ENCODE results near the gene BRD3.
A peak's percentile ranks its signal among the peaks of the same experiment; 100 is the strongest.
"Not testable (repeated sequence)": the region's sequence is repeated elsewhere in the genome, so short reads cannot be mapped to it uniquely, and the experiment has no call there.

BRD3 gene

DNA sequence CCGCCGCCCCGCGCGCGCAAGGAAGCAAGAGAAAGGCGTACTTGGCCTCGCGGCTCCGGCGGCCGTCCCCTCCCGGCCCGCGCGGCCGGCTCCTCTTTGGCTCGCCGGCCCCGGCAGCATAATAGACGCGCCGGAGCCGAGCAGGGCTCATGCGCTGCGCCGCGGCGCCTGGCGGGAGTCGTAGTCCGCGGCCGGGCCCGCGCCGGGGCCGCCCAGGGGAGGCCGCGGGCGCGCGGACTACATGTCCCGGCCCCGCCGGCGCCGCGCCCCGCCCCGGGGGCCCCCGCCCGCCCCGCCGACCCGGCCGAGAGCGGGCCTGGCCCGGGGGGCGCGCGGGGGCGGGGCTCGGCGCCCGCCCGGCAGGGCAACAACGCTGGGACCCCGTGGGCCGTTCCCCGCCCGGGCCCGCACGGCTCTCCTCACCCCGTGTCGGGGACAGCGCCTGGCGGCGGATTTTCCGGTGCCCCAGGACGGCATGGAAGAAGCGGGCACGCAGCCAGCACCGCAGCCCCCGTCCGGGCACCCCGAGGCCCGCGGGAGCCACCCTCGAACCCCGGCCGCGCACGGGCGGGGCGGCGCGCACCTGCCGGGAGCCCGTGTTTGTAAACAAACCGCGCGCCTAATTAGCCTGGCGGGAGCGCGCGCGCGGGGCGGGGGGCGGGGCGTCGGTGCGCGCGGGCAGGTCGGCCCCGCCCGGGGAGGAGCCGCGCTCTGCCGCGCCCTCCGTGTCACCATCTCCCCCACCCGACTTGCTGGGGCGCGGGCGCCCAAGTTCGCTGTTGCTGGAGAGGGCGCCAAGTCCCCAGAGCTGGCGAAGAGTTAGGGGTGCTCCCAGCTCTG, at the start of gene BRD3:
TSS of gene BRD3 (minus strand) at position 123 of the 840 bp plus-strand sequence. CDS start 14,549 bp downstream, outside the sequence.
- peak; percentile 85 for DNase-seq

DNA sequence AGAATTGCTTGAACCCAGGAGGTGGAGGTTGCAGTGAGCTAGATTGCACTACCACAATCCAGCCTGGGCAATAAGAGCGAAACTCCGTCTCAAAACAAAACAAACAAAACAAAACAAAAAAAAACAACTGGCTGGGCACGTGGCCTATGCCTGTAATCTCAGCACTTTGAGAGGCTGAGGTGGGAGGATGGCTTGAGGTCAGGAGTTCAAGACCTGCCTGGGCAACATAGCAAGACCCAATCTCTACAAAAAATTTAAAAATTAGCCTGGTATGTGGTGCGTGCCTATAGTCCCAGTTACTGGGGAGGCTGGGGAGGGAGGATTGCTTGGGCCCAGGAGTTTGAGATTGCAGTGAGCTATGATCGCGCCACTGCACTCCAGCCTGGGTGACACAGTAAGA, 44.7 kb upstream of the BRD3 start:
- no peak for DNase-seq

DNA sequence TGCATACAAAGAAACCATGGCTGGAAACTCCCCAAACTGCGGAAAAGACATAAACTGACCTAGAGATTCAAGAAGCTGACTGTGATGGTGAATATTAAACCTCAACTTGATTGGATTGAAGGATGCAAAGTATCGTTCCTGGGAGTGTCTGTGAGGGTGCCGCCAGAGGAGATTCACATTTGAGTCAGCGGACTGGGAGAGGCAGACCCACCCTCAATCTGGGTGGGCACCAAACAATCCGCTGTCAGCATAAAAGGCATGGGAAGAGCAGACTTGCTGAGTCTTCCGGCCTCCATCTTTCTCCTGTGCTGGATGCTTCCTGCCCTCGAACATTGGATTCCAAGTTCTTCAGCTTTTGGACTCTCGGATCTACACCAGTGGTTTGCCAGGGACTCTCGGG, 43.2 kb upstream of the BRD3 start:
- DNase-seq, result no peak

DNA sequence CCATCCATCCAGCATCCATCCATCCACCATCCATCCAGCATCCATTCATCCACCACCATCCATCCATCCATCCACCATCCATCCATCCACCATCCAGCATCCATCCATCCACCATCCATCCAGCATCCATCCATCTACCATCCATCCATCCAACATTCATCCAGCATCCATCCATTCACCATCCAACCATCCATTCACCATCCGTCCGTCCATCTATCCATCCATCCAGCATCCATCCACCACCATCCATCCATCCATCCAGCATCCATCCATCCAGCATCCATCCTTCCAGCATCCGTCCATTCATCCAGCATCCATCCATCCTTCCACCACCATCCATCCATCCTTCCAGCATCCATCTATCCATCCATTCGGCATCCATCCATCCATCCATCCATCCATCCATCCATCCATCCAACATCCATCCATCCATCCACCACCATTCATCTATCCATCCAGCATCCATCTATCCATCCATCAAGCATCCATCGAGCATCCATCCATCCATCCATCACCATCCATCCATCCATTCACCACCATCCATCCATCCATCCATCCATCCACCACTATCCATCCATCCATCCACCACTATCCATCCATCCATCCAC, 35.7 kb upstream of the BRD3 start:
- DNase-seq, result no peak

DNA sequence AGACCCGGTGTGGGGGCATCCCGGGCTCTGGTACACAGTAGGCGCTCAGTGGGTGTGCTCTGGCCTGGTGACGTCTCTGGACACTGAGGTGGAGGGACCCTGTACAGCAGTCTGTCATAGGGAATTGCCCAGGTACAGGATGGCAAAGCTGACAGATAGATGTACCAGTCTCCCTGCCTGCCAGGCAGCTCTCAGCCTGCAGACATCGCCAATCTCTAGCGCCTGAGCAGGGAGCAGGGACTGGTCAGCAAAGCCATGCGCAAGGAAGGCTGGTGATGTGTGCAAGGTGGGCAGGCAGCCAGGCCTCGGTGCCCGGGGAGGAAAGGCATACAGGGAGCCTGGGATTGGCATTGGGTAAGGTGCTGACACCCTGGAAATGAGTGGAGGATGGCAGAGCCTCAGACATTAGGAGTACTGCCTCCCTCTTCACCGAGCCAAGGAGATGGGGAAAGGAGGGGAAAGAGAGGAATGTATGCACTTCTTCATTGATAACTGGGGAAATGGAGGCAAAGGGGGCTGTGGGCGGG, 33.9 kb upstream of the BRD3 start:
- no peak for DNase-seq

DNA sequence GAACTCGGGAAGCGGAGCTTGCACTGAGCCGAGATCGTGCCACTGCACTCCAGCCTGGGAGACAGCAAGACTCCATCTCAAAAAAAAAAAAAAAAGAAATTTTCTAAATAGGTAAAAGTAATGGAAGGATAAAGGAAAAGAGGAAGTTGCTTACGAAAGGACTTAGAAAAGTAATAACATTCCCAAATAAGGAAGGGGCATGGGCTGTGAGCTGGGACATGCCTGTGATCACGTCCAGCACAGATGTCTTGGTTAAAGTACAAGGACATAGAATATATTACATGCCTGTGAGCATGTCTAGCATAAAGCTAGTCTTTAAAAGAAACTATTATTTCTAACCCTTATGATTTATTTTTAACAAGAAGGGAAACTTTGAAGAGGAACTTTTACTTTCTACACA, 33.3 kb upstream of the BRD3 start:
- not testable (repeated sequence) for DNase-seq

DNA sequence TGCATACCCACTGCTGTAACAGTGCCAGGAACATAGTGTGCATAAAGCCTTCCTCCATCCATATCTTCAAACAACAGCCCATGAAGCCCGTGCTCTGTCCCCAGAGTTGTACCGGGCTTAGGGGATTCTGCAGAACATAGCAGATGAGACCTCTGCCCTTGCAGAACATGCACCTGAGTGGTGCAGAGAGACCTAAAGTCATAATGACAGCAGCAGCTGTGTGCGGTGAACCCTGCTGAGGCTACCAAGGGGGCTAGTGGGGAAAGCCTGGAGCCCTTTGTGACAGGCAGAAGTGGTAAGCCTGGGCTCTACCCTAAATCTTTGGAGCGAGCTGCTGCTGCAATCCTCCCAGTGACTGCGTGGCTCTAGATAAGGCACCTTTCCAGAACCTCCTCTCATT, 32.2 kb upstream of the BRD3 start:
- no peak for DNase-seq

DNA sequence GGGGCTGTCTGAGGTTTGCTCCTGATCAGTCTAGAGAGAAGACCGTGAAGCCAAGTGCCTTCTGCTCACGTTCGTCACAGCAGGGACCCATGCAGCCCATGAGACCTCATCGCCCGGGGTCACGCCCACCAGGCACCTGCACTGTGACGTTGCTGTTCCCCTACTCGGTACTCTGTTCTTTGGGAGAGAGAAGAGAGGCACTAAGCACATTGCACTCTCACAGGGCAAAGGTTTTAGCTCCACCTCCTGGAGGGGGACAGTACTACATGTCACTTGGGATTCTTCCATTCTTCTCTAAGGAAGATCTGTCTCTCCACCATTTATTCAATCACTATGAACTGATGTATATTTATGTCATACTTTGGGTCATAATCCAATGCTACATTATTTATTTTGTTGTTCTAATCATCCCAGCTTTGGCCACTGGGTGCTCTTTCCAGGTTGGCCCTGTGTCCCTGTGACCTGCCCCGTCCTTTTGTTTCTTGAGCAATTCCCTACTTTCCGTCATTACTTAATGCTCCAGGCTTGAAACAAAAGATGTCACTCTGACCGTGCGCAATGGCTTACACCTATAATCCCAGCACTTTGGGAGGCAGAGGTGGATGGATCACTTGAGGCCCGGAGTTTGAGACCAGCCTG, 31.4 kb upstream of the BRD3 start:
- DNase-seq, result peak; percentile 50

DNA sequence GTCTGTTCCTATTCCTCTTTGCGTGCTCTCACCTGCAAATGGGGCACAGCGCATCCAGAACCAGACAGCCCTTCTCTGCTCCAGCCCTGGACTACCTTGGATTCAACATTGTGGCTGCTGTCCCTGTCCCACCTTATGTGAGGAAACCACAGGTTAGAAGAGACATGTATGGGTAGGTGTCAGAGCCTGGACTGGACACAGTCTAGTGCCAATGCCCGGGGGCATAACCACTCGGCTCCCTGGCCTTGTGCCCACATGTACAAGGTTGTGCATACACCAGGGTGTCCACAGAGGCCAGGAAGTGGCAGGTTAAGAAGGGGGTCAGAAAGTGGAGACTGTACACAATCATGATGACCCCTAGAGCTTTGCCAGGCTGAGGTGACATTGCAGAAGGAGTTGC, 22.1 kb upstream of the BRD3 start:
- DNase-seq, result no peak

DNA sequence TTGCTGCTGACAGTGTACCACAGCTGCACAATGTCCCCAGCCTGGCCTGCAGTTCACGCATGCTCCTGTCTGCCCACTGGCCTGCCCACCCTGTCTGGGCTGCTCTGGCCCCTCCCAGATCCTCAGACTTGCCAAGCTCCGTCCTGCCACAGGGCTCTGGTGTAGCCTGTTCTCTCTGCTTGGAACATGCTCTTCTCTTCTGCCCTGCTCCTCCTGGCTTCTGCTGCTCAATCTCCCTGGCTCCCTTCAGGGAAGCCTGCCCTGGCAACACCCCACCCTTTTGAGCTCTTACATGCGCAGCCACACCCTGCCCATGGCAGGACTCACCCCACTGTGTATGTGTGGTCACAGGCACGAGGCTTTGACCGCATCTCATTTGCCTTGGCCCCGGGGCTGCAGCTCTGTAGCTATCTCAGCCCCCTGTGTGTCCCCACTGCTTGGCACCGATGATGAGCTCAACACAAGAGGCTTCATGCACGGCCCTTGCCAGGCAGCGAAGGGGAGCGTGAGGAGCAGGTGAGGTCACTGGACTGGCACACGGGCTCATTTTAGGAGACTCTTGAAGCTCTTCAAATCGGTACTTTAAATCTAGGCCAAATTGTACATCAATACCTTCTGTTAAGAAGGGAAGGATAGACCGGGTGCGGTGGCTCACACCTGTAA, 20.4 kb upstream of the BRD3 start:
- DNase-seq, result no peak

DNA sequence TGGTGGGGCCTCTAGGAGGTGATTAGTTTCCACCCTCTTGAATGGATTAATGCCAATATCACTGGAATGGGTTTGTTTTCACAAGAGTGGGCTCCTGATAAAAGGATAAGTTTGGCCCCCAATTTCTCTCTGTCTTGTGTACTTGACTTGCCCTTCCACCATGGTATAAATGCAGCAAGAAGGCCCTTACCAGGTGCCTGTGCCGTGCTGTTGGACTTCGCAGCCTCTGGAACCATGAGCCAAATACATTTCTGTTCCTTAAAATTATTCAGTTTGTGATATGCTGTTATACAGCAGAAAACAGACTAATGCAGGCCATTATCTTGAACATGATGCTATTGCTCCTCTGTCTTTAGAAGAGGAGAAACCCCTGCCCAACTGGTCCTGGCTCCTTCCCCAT, 17.8 kb upstream of the BRD3 start:
- DNase-seq, result no peak

DNA sequence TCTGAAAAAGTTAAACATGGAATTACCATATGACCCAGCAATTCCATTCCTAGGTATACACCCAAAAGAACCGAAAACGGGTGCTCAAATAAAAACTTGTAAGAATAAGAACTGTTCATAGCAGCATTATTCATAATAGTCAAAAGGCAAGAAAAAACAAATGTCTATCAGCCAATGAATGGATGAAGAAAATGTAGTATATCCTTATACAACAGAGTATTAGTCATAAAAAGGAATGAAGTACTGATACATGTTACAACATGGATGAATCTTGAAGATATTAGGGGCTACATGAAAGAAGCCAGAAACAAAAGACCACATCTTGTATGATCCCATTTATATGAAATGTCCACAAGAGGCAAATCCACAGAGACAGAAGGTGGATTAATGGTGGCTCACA, 15.6 kb upstream of the BRD3 start:
- no peak for DNase-seq

DNA sequence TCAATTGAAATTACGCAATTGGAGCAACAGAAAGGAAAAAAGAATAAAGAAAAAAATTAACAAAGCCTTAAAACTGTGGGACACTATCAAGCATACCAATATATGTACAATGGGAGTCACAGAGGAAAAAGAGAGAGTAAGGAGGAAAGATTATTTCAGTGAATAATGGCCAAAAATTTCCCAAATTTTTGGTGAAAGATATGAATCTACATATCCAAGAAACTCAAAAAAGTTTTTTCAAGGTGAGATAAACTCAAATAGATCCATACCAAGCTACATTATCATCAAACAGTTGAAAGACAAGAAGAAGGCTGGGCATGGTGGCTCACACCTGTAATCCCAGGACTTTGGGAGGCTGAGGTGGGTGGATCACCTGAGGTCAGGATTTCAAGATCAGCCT, 8.8 kb upstream of the BRD3 start:
- no peak for DNase-seq

DNA sequence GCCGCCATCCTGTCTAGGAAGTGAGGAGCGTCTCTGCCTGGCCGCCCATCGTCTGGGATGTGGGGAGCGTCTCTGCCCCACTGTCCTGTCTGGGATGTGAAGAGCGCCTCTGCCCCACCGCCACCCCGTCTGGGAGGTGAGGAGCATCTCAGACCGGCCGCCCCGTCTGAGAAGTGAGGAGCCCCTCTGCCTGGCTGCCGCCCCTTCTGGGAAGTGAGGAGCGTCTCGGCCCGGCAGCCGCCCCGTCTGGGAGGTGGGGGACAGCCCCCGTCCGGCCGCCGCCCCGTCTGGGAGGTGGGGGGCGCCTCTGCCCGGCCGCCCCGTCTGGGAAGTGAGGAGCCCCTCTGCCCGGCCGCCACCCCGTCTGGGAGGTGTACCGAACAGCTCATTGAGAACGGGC, 7.9 kb upstream of the BRD3 start:
- DNase-seq, result not testable (repeated sequence)

DNA sequence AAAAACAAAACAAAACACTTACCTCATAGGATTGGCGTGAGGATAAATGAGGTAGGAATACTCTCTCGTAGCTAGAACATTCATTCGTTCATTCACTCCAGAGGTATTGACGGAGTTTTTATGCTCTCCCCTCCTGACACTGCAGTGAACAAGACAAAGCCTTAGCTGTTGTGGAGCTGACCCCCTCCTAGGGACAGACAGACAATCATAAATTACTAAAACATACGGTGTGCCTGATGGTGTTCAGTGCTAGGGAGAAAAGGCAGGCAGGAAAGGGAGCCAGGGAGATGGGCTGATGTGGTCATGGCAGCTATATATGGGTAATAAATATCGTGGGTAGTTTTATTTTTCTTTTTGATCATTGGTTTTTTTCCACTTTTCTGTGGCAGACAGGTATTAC, 5.7 kb upstream of the BRD3 start:
- no peak for DNase-seq

DNA sequence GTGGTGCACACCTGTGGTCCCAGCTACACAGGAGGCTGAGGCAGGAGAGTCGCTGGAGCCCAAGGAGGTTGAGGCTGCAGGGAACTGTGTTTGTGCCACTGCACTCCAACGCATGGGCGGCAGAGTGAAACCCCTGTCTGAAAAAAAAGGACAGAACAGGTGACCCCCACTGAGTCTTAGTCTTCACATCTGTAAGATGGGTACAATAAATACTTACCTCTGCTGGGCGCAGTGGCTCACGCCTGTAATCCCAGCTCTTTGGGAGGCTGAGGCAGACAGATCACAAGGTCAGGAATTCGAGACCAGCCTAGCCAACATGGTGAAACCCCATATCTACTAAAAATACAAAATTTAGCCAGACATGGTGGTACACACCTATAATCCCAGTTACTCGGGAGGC, 4.9 kb upstream of the BRD3 start:
- DNase-seq, result not testable (repeated sequence)

DNA sequence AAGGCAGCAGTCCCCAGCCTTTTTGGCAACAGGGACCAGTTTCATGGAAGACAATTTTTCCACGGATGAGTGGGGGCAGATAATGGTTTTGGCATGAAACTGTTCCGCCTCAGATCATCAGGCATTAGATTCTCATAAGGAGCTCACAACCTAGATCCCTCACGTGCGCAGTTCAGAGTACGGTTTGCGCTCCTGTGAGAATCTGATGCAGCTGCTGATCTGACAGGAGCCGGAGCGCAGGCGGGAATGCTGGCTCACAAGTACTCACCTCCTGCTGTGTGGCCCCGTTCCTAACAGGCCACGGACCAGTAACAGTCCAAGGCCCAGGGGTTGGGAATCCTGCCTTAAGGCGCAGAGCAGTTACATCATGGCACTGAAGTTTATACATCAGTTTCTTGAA, 3.3 kb upstream of the BRD3 start:
- no peak for DNase-seq

DNA sequence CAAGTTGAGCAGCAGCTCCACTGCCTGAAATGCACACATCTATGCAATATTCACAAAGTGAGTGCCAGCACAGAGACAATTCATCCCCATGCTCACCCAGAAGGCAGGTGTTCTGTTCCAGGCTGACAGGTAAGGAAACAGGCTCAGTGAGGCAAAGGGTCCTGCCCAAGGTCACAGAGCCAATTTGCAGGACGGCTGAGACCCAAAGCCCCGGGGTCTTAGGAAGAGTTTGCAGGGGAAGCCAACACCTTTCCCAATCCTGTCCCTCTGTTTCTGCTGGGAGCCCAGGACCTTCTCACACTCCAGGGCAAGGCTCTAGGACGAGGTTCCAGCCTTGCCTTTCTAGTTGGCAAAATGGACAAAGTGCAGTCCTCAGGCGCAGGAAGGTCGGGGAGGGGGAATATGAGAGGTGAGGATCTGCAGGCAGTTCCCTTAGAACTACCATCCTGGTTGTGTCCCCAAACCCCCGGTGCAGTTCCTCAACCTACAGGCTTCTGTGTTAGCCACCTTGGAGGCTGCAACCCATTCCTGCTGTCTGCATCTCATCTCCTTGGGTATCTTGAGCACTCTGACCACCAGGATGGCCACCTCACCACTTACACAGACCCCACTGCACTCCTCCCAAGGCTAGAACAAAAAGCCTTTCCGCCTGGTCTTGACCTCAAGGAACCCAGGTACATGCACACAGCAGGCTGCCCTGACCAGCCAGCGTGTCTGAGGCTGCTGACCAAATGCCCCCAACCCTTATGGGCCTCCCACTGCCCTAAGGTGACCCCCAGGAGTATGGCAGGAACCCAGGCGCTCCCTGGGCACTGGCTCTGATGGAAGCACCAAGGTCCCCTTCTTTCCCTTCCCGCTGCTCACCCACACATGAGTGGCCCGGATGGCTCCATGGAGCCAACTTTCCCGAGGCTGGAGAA, 1.9 kb upstream of the BRD3 start:
- DNase-seq, result no peak

DNA sequence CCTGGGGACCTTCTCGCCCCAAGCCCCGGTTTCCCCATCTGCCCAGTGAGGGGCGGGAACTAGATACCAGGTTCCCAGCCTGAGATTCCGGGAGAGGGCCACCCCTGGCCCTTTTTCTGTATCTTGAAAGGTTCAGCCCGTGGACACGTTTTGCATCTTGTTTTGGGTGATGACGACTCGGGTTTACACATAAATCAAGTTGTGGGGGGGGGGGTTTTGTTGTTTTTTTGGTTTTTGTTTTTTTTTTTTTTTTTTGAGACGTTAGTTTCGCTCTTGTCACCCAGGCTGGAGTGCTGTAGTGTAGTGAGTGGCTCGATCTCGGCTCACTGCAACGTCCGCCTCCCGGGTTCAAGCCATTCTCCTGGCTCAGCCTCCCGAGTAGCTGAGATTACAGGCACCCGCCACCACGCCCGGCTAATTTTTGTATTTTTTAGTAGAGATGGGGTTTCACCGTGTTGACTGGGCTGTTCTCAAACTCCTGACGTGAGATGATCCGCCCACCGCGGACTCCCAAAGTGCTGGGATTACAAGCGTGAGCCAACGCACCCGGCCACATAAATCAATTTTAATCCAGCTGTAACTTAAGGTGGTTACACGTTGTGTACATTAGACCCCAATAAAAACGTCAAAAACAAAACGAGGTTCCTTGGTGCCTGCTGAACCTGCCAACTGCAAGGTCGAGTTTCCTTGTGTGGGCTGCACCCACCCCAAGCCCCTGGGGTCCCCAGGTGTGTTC, 1.1 kb upstream of the BRD3 start:
- no peak for DNase-seq

DNA sequence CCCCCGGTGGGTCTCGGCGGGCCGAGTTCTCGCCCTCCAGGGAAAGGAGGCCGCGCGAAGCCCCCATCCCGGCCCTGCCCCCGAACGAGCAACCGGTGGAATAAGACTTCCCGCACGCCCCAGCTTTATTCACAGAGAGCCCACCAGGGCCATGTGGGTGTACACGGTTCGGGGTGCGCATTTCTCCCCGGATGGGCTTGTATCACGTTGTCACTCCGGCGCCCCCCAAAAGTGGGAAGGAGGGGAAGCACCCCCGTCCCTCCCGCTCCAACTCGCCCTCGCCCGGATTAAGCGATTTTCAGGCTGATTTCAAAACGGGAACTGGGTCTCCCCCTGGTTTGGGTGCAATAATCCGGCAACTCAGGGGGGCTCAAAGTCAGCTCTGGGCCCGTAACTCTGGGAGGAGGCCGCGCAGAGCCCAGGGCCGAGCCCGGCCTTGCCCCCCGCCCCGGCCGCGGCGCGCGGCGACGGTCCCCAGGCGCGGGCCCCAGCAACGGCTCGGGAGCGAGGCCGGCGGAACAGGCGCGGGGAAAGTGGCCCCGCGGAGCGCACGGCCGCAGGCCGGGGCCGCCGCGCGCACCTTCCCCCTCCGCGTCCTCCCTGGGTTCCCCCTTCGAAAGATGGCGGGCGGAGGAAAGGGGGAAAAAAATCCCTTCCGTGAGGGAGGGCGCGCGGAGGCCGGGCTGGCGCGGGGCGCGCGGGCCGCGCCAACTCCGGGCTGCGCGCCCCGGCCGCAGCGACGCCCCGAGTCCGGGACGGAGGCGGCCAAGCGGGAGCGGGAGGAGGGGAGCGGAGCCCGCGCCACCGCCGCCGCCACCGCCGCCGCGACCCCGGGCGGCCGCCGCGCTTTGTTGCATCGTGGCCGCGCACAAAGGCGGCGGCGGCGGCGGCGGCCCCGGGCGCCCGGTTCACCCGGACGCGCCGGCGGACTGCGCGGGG, 644 bp downstream of the BRD3 start:
- peak; percentile 55 for DNase-seq

All from activated naive CD4-positive, alpha-beta T cell treated with anti-CD3 and anti-CD28 coated beads, Interleukin-2, amount 50 U/mL, for 16 hours (primary cell).